Neural crest cell (in vitro differentiated cells): ENCODE data around the gene TENM3. TPM values are rescaled to one million over a fixed set of nuclear protein-coding genes. Genes with fewer than 3 reads are reported as not detected.

Experiments used
- DNase-seq: peaks from one replicate; pipeline ENCODE4 v3.0.0; 2021; ENCODE audit warnings: low read depth, mixed read lengths, low spot score
- H3K27ac Mint-ChIP-seq: one replicate; pipeline ENCODE4 v1.8.0; 2021; ENCODE audit warnings: mild to moderate bottlenecking, mixed read lengths; ENCODE audit not compliant: unreplicated experiment
- H3K27me3 Mint-ChIP-seq: 2 replicates; pipeline ENCODE4 v1.8.0; 2021; ENCODE audit warnings: low read depth, mild to moderate bottlenecking, mixed read lengths
- H3K36me3 Mint-ChIP-seq: 2 replicates; pipeline ENCODE4 v1.8.0; 2021; ENCODE audit warnings: low read depth, mild to moderate bottlenecking, mixed read lengths
- H3K4me1 Mint-ChIP-seq: 2 replicates; pipeline ENCODE4 v1.8.0; 2021; ENCODE audit warnings: mixed read lengths
- H3K4me3 Mint-ChIP-seq: one replicate; pipeline ENCODE4 v1.8.0; 2021; ENCODE audit warnings: mild to moderate bottlenecking, mixed read lengths
- H3K9me3 Mint-ChIP-seq: 2 replicates; pipeline ENCODE4 v1.8.0; 2021; ENCODE audit warnings: mixed read lengths
- total RNA-seq: library from RNA; stranded (reverse); gene quantifications from 2 replicates; pipeline ENCODE4 v1.2.1, GENCODE V29; 2021
- TF ChIP-seq, protein P1 (sequence below): fragments of 200-600 bp; sonication (generic); conservative IDR thresholded peaks from 2 replicates; pipeline ENCODE4 v1.5.0; 2021; ENCODE audit warnings: antibody characterized with exemption, mild to moderate bottlenecking

The TENM3 gene
- total RNA-seq, 1 donor from 2014 or later: 43.9 TPM

DNA sequence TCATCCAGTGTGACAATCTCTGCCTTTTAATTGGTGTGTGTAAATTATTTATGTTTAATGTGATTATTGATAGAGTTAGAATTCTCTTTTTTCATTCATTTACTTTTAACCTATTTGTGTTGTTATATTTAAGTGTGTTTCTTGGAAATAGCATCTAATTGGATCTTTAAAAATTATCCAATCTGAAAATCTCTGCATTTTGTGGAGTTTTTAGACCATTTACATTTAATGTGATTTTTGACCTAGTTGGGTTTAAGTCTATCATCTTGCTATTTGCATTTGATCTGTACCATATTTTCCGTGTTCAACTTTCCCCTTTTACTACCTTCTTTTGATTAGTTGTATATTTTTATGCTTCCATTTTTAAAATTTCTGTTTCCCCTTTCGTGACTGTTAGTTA, 71.3 kb downstream of the TENM3 start:
- H3K4me3 Mint-ChIP-seq: no peak overlapping the region

DNA sequence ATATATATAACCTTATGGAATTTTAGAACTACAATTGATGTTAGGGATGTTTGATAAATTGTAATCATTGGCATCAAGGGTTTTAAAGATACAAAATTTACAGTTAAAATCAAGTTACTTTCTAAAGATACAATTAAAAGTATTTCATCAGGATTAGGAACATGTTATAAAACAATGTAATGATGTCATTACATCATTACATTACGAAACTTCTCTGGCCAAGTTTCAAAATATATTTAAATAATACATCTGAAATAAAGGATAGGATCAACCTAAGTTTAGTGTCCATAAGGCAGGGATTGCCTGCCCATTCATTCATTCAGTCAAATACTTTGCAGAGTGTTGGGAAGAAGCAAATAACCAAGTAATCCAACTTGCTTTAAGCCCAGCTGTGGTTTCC, 75.1 kb downstream of the TENM3 start:
- TF ChIP-seq, protein P1, sequence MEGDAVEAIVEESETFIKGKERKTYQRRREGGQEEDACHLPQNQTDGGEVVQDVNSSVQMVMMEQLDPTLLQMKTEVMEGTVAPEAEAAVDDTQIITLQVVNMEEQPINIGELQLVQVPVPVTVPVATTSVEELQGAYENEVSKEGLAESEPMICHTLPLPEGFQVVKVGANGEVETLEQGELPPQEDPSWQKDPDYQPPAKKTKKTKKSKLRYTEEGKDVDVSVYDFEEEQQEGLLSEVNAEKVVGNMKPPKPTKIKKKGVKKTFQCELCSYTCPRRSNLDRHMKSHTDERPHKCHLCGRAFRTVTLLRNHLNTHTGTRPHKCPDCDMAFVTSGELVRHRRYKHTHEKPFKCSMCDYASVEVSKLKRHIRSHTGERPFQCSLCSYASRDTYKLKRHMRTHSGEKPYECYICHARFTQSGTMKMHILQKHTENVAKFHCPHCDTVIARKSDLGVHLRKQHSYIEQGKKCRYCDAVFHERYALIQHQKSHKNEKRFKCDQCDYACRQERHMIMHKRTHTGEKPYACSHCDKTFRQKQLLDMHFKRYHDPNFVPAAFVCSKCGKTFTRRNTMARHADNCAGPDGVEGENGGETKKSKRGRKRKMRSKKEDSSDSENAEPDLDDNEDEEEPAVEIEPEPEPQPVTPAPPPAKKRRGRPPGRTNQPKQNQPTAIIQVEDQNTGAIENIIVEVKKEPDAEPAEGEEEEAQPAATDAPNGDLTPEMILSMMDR: no peak
- DNase-seq: no peak
- H3K4me3 Mint-ChIP-seq: no peak overlapping the region
- H3K9me3 Mint-ChIP-seq: peaks cover 10% of the 10 kb centered on the region
- peaks cover 15% of the 10 kb centered on the region for H3K4me1 Mint-ChIP-seq
- H3K27ac Mint-ChIP-seq: no peak overlapping the region
- peaks cover 24% of the 10 kb centered on the region for H3K36me3 Mint-ChIP-seq
- no peaks in the 10 kb centered on the region for H3K27me3 Mint-ChIP-seq

More for the DNA sequence above, 71.3 kb downstream of the TENM3 start:
- DNase-seq: no peak
- H3K27ac Mint-ChIP-seq: no peak overlapping the region
- peaks cover 7% of the 10 kb centered on the region for H3K9me3 Mint-ChIP-seq
- H3K27me3 Mint-ChIP-seq: no peaks in the 10 kb centered on the region
- peaks cover 20% of the 10 kb centered on the region for H3K36me3 Mint-ChIP-seq
- no peaks in the 10 kb centered on the region for H3K4me1 Mint-ChIP-seq
- TF ChIP-seq, protein P1: no peak

DNA sequence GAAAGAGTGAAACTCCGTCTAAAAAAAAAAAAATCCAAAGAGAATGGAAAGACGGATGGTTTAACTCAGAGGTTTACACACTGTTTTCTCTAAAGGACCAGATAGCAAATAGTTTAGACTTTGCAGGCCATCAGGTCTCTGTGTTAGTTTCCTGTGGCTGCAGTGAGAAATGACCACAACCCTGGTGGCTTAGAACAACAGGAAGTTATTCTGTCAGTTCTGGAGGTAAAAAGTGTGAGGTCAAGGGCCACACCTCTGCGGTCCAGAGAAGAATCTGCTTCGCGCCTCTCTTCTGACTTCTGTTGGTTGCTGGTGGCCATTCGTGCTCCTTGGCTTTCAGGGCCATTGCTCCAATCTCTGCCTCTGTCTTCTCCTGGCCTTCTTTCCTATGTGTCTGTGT, 76.9 kb downstream of the TENM3 start:
- Mint-ChIP-seq H3K27ac (no peak overlapping the region), H3K36me3 (peaks cover 19% of the 10 kb centered on the region), H3K4me3 (no peak overlapping the region), H3K9me3 (peaks cover 3% of the 10 kb centered on the region), H3K27me3 (no peaks in the 10 kb centered on the region), H3K4me1 (peaks cover 15% of the 10 kb centered on the region)
- TF ChIP-seq, protein P1: no peak
- no peak for DNase-seq

DNA sequence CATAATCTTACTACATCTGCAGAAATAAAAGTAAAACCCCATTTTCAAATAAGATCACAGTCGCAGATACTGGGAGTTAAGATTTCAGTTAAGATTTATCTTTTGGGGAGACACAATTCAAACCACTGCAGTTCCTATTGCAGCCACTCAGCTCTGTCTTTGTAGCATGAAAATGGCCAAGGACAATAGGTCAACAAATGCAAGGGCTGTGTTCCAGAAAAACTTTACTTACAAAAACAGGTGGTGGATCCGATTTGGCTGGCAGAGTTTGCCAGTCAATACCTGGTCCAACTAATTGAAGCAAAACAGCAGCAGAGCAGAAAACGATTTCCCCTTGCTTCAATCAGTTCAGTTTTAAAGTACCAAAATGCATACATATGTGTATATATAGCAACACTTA, 77.4 kb downstream of the TENM3 start:
- no peak overlapping the region for H3K27ac Mint-ChIP-seq
- no peak for DNase-seq
- H3K4me3 Mint-ChIP-seq: no peak overlapping the region
- peaks cover 15% of the 10 kb centered on the region for H3K4me1 Mint-ChIP-seq
- no peaks in the 10 kb centered on the region for H3K27me3 Mint-ChIP-seq
- TF ChIP-seq, protein P1: no peak
- H3K36me3 Mint-ChIP-seq: peaks cover 20% of the 10 kb centered on the region
- peaks cover 3% of the 10 kb centered on the region for H3K9me3 Mint-ChIP-seq

DNA sequence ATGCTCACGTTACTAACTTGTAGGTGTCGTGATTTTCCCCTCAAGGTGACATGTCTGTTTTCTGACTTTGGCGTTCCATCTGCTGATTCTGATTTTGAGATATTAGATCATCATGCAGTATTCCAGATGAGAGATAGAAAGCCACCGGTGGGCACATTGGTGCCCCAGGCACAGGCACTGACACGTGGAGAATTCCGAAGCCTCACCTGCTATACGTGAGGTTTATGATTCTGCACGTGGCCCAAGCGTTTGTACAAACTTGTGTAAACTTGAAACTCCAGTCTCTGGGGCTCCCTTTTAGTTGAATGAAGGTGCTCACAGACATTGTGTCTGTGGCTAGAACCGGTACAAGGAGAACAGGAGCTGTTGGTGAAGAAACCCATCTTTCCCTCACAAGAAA, 81.1 kb downstream of the TENM3 start:
- Mint-ChIP-seq H3K4me1 (peaks cover 19% of the 10 kb centered on the region), H3K27me3 (no peaks in the 10 kb centered on the region), H3K4me3 (no peak overlapping the region), H3K27ac (no peak overlapping the region), H3K36me3 (peaks cover 16% of the 10 kb centered on the region), H3K9me3 (peaks cover 3% of the 10 kb centered on the region)
- DNase-seq: no peak
- TF ChIP-seq, protein P1: no peak

DNA sequence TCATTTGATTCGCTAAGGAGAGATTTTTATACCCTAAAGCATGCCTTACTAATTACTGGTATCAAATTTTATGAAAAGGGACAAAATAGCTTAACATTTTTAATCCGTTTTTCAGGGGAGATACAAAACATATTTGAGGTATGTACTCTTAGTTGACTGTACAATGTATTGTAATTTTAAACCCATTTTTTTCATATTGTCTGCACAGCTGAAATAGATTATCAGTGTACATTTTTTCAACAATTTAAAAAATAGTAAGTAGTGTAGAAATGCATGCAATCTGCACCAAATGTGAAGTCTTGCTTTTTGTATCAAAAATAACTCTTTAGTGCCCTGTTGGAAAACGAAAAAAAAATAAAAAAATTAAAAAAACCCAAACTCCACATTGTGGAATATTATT, 82.2 kb downstream of the TENM3 start:
- Mint-ChIP-seq H3K4me3 (no peak overlapping the region), H3K4me1 (peaks cover 17% of the 10 kb centered on the region), H3K9me3 (peaks cover 3% of the 10 kb centered on the region), H3K27me3 (no peaks in the 10 kb centered on the region), H3K36me3 (peaks cover 16% of the 10 kb centered on the region), H3K27ac (no peak overlapping the region)
- no peak for DNase-seq
- TF ChIP-seq, protein P1: no peak
